ENCODE data around the gene HSD17B2. TPM values are rescaled to one million over a fixed set of nuclear protein-coding genes. Genes with fewer than 3 reads are reported as not detected.

The HSD17B2 gene
- total RNA-seq, 1 experiment from 2014 or later, result 3.1 TPM

DNA sequence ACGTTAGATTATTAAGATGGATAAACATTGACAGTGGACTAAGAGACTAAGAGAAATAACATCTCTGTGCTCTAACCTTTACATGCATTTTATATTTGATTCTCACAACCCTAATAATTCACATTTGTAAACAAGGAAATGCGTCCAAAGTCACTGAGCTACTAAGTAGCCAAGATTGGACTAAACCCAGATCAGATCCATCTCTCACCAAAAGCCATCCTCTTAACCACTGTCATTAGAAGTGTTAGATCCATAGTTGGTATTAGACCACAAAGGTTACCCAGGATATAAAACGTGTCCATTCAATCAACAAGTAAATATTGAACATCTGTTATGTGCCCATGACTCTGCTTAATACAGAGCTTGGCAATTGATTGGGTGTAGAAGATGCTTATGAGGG is 5.2 kb downstream of the HSD17B2 start:
- Histone ChIP-seq H4K20me1 (ENCODE audit: low read length) (no peaks in the 10 kb centered on the region), H3K4me3 (ENCODE audit: low read length) (no peak overlapping the region), H3K4me1 (ENCODE audit: insufficient read depth, low read length) (peaks cover 5% of the 10 kb centered on the region), H3K9me3 (ENCODE audit: low read length) (no peaks in the 10 kb centered on the region), H3K36me3 (ENCODE audit: low read depth, low read length) (no peaks in the 10 kb centered on the region), H3K79me2 (ENCODE audit: low read length) (no peaks in the 10 kb centered on the region), H3K27ac (ENCODE audit: low read length) (no peak overlapping the region), H3K27me3 (ENCODE audit: low read length) (no peaks in the 10 kb centered on the region), H3K9ac (ENCODE audit: low read length) (no peak overlapping the region), H3K4me2 (ENCODE audit: low read length) (no peak overlapping the region), H2AFZ (ENCODE audit: low read length) (no peak overlapping the region), H3K9me2 (replicated peaks; ENCODE audit: low read length) (no peaks in the 10 kb centered on the region), H3F3A (ENCODE audit: low read length, unreplicated experiment) (no peaks in the 10 kb centered on the region)
- TF ChIP-seq EZH2phosphoT487 (IDR thresholded peaks at IDR 0.05; ENCODE audit: borderline replicate concordance, low read length) (no peak), EZH2 (IDR thresholded peaks at IDR 0.05; ENCODE audit: low read length, unreplicated experiment) (no peak), CTCF (conservative IDR thresholded peaks at IDR 0.05; ENCODE audit: low read depth, low read length) (no peak)
- ChIA-PET CTCF (no interaction called here), POLR2A (ENCODE audit: unreplicated experiment) (no interaction called here)
- ATAC-seq (no peak), DNase-seq (no peak)
- no TSS peak for BruUV-seq (replicated peaks)
- intact Hi-C loops (cut with micrococcal nuclease), result no loop called here

GRCh38 chr16:82041542-82041941 is 6.5 kb downstream of the HSD17B2 start:
- Histone ChIP-seq H3K4me1 (ENCODE audit: insufficient read depth, low read length) (no peaks in the 10 kb centered on the region), H2AFZ (ENCODE audit: low read length) (no peak overlapping the region), H3K9ac (ENCODE audit: low read length) (no peak overlapping the region), H3K4me3 (ENCODE audit: low read length) (no peak overlapping the region), H3K27me3 (ENCODE audit: low read length) (no peaks in the 10 kb centered on the region), H3K79me2 (ENCODE audit: low read length) (no peaks in the 10 kb centered on the region), H3K9me3 (ENCODE audit: low read length) (no peaks in the 10 kb centered on the region), H3K4me2 (ENCODE audit: low read length) (no peak overlapping the region), H3K9me2 (replicated peaks; ENCODE audit: low read length) (no peaks in the 10 kb centered on the region), H3K27ac (ENCODE audit: low read length) (no peak overlapping the region), H4K20me1 (ENCODE audit: low read length) (no peaks in the 10 kb centered on the region), H3K36me3 (ENCODE audit: low read depth, low read length) (no peaks in the 10 kb centered on the region), H3F3A (ENCODE audit: low read length, unreplicated experiment) (no peaks in the 10 kb centered on the region)
- no peak for ATAC-seq
- ChIA-PET POLR2A (ENCODE audit: unreplicated experiment) (no interaction called here), CTCF (no interaction called here)
- BruUV-seq (replicated peaks), result no TSS peak
- no peak for DNase-seq
- TF ChIP-seq CTCF (conservative IDR thresholded peaks at IDR 0.05; ENCODE audit: low read depth, low read length) (no peak), EZH2phosphoT487 (IDR thresholded peaks at IDR 0.05; ENCODE audit: borderline replicate concordance, low read length) (no peak), EZH2 (IDR thresholded peaks at IDR 0.05; ENCODE audit: low read length, unreplicated experiment) (no peak)
- intact Hi-C loops (cut with micrococcal nuclease), result no loop called here

DNA sequence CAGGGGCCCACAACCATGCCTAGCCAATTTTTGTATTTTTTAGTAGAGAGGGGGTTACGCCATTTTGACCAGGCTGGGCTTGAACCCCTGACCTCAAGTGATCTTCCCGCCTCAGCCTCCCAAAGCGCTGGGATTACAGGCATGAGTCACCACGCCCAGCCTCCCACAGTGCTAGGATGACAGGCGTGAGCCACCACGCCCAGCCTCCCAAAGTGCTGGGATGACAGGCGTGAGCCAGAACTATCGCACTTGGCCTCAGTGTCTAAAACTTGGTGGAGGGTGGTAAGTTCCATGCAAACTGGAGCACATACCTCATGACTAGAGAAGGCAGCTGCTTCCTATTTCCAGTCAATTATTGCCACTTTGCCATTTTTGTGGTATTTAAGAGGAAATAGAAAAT is 7.1 kb downstream of the HSD17B2 start:
- intact Hi-C loops (cut with micrococcal nuclease), result no loop called here
- no TSS peak for BruUV-seq (replicated peaks)
- ATAC-seq, result no peak

More for the DNA sequence above, 7.1 kb downstream of the HSD17B2 start:
- DNase-seq, result no peak
- Histone ChIP-seq H2AFZ (ENCODE audit: low read length) (no peak overlapping the region), H3K79me2 (ENCODE audit: low read length) (no peaks in the 10 kb centered on the region), H3K9me2 (replicated peaks; ENCODE audit: low read length) (no peaks in the 10 kb centered on the region), H3K27me3 (ENCODE audit: low read length) (no peaks in the 10 kb centered on the region), H3K9me3 (ENCODE audit: low read length) (no peaks in the 10 kb centered on the region), H3F3A (ENCODE audit: low read length, unreplicated experiment) (no peaks in the 10 kb centered on the region), H3K9ac (ENCODE audit: low read length) (no peak overlapping the region), H3K4me1 (ENCODE audit: insufficient read depth, low read length) (no peaks in the 10 kb centered on the region), H3K36me3 (ENCODE audit: low read depth, low read length) (no peaks in the 10 kb centered on the region), H3K4me2 (ENCODE audit: low read length) (no peak overlapping the region), H3K4me3 (ENCODE audit: low read length) (no peak overlapping the region), H3K27ac (ENCODE audit: low read length) (no peak overlapping the region), H4K20me1 (ENCODE audit: low read length) (no peaks in the 10 kb centered on the region)
- TF ChIP-seq EZH2 (IDR thresholded peaks at IDR 0.05; ENCODE audit: low read length, unreplicated experiment) (no peak), CTCF (conservative IDR thresholded peaks at IDR 0.05; ENCODE audit: low read depth, low read length) (no peak), EZH2phosphoT487 (IDR thresholded peaks at IDR 0.05; ENCODE audit: borderline replicate concordance, low read length) (no peak)
- ChIA-PET CTCF (no interaction called here), POLR2A (ENCODE audit: unreplicated experiment) (no interaction called here)
